Motor neuron (in vitro differentiated cells): ENCODE results near the gene NRCAM. TPM values are rescaled to one million over a fixed set of nuclear protein-coding genes. Genes with fewer than 3 reads are reported as not detected.

Source experiments
- ATAC-seq, 8 experiments: fragments of 200-7000 bp; cut with Tn5 transposase; replicated peaks in 6 of 8; 2 replicates each; pipeline ENCODE4 v1.8.0; 2021; ENCODE audit warnings: mild to moderate bottlenecking in 8 of 8, moderate library complexity in 8 of 8
- H3K27ac ChIP-seq, 2 donors: fragments of 250-450 bp; sonication (Bioruptor Pico); 2 replicates each; pipeline ENCODE4 v1.9.0; 2021; ENCODE audit warnings: antibody characterized with exemption in 2 of 2, mild to moderate bottlenecking in 2 of 2, moderate library complexity in 1 of 2
- H3K4me1 ChIP-seq, 2 donors: fragments of 250-450 bp; sonication (Bioruptor Pico); replicated peaks in 1 of 2; 2 replicates each; pipeline ENCODE4 v1.6.1; 2021; ENCODE audit warnings: antibody characterized with exemption in 2 of 2, mild to moderate bottlenecking in 2 of 2, moderate library complexity in 1 of 2
- H3K4me3 ChIP-seq, 5 donors: fragments of 250-450 bp; sonication (Bioruptor Pico); 2 replicates each; pipeline ENCODE4 v1.9.0; 2021; ENCODE audit warnings: antibody characterized with exemption in 5 of 5, mild to moderate bottlenecking in 5 of 5, moderate library complexity in 4 of 5
- WGBS, 10 experiments: fragments of 450-650 bp; shearing (Covaris generic); methylation state at CpG; one replicate each; pipeline ENCODE4 v1.0.0; 2022; 5-methylcytosine and 5-hydroxymethylcytosine counted together
- in situ Hi-C, 9 experiments: fragments of 400-800 bp; cut with MboI; loops; one replicate each; pipeline ENCODE4 v1.15.0; 2021; ENCODE audit warnings: low sequenced_read_pairs in 9 of 9, low pct_unique_long_range_greater_than_20kb in 2 of 9; ENCODE audit not compliant: unreplicated experiment in 9 of 9
- total RNA-seq, 8 experiments: library from RNA; unstranded; fragments of 300-600 nt; gene quantifications; 2 replicates each; pipeline versions ENCODE4 v1.2.3 to v1.2.4, GENCODE V29; 2022

Gene NRCAM
- total RNA-seq, 8 experiments from 2014 or later, result 2.8 to 81.9 (median 53.8) TPM

GRCh38 chr7:108456845-108457540 is 757 bp upstream of the NRCAM start:
- WGBS, 10 experiments, result 0 to 60% (median 18%) methylated on average over 1 to 11 of the region's 19 CpGs; no CpG with 5 or more reads in 1 of the 10 experiments
- ATAC-seq, result no peak
- Histone ChIP-seq H3K4me3 (peak overlapping the region; percentile 51 to 94 (median 61)), H3K4me1 (peaks cover 3 to 24% of the 10 kb centered on the region in 2 donors), H3K27ac (no peak overlapping the region)
- in situ Hi-C loops, result loop anchor here in 4 of 9 experiments (25.0 kb wide), 1 partner anchor 270 kb away; no protein-coding TSS in a partner anchor

DNA sequence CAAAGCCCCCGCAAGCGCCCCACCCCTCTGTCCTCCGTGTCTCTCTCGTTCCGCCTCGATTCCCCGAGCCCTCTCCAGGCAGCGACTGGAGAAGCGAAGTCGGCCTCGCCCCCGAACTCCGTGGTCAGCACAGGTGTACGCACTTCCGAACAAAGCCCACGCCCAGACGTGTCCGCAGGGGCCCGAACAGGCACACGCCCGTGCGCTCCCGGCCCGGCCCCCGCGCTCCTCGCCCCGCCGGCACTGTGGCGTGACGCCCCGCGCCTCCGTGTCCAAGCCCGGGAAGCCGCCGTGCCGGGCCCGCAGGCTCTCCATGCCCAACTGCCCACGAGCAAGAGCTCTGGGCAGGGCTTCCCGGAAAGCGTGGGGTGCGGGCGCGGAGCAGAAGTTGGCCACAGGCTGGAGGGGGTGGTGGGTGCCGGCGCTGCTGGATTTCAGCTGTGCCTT is 662 bp downstream of the NRCAM start:
- ATAC-seq, result peak; percentile 11 to 37 (median 22)
- Histone ChIP-seq H3K4me3 (peak overlapping the region; percentile 51 to 94 (median 61)), H3K27ac (peak overlapping the region; percentile 34 to 52), H3K4me1 (peaks cover 0 to 21% of the 10 kb centered on the region in 2 donors)
- in situ Hi-C loops, result loop anchor here in 4 of 9 experiments (25.0 kb wide), 1 partner anchor 268 kb away; no protein-coding TSS in a partner anchor
- 0% methylated on average over 1 of the region's 47 CpGs; no CpG with 5 or more reads in 9 of the 10 experiments for WGBS, 10 experiments

DNA sequence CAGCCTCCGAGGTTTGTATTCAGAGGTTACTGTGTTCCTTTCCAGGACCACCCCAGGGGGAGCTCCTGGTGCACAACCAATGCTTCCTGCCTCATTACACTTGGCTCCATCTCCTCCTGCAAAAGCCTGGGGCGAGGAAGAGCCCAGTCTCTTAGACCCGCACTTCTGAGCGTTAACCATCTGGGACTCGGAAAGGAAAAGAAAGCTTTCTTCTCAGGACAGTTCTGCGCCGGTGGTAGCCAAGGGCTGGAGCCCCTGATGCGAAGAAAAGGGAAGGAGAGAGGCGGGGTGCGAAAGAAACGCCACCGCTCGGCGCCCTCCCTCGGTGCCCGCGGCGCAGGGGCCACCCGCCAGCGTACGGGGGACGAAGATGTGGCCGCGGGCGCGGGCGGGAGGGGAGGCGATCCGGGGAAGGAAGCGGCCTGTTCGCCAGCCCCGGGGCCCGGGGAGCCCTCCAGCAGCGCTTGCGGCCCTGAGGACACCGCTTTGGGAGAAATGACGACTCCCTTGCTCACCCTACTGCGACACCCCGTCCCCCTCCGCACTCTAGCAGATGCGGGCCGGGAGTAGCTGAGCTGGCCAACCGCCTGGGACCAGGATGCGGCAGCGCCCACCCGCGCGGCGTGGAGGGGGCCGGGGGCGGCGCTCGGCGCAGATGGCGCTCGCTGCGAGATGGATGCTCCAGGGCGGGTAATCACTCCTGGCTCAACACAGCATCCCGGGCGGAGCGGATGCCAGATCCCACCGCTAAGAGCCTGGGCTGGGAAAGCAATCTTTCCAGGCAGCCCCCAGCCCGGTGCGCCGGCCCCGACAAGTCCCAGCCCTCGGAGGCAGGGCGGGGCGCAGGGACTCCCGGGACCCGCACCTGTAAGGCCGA is 1.3 kb downstream of the NRCAM start:
- Histone ChIP-seq H3K4me1 (peaks cover 3 to 28% of the 10 kb centered on the region in 2 donors), H3K4me3 (peak overlapping the region; percentile 51 to 94 (median 61)), H3K27ac (peak overlapping the region; percentile 34 to 52)
- peak; percentile 13 to 63 (median 56) for ATAC-seq
- in situ Hi-C loops, result loop anchor here in 4 of 9 experiments (25.0 kb wide), 1 partner anchor 268 kb away; no protein-coding TSS in a partner anchor
- WGBS, 10 experiments, result 0 to 20% (median 0%) methylated on average over 1 to 12 of the region's 72 CpGs; no CpG with 5 or more reads in 5 of the 10 experiments

- Histone ChIP-seq H3K4me1 (peaks cover 9 to 34% of the 10 kb centered on the region in 2 donors), H3K4me3 (peak overlapping the region; percentile 51 to 94 (median 61)), H3K27ac (no peak overlapping the region)
- 0 to 94% (median 58%) methylated on average over 2 to 4 of the region's 4 CpGs; no CpG with 5 or more reads in 1 of the 10 experiments for WGBS, 10 experiments
- in situ Hi-C loops, result loop anchor here in 4 of 9 experiments (25.0 kb wide), 1 partner anchor 267 kb away; no protein-coding TSS in a partner anchor
- ATAC-seq, result no peak
Measured at GRCh38 chr7:108454317-108454673, 1.9 kb downstream of the NRCAM start.

GRCh38 chr7:108453320-108453719 is 2.9 kb downstream of the NRCAM start:
- no peak for ATAC-seq

DNA sequence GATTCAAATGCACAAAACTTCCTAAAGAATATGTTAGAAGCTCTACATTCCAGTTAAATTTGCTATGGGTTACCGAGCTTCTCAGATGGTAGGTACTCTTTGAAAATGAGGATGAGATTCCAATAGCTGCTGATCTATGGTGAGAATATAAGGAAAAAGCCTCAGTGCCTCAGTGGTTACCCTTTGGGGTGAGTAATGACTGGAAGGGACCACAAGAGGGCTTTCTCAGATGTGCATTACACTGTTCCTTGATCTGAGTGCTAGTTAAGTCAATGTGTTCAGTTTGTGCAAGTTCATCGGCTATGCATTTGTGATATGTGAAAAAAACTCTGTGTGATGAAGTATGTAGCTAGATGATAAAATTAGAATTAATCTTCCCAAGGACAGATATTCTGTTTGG is 3.5 kb downstream of the NRCAM start:
- in situ Hi-C loops, result loop anchor here in 4 of 9 experiments (25.0 kb wide), 1 partner anchor 265 kb away; no protein-coding TSS in a partner anchor
- Histone ChIP-seq H3K4me1 (peaks cover 16 to 48% of the 10 kb centered on the region in 2 donors), H3K27ac (no peak overlapping the region), H3K4me3 (no peak overlapping the region)
- WGBS, 10 experiments, result 20 to 100% (median 42%) methylated on average over 1 to 2 of the region's 2 CpGs; no CpG with 5 or more reads in 2 of the 10 experiments
- no peak for ATAC-seq

More at GRCh38 chr7:108453320-108453719, 2.9 kb downstream of the NRCAM start:
- 40 to 100% (median 80%) methylated on average over 1 to 4 of the region's 4 CpGs; no CpG with 5 or more reads in 1 of the 10 experiments for WGBS, 10 experiments
- Histone ChIP-seq H3K27ac (no peak overlapping the region), H3K4me1 (peaks cover 16 to 44% of the 10 kb centered on the region in 2 donors), H3K4me3 (no peak overlapping the region)
- in situ Hi-C loops, result loop anchor here in 4 of 9 experiments (25.0 kb wide), 1 partner anchor 266 kb away; no protein-coding TSS in a partner anchor

DNA sequence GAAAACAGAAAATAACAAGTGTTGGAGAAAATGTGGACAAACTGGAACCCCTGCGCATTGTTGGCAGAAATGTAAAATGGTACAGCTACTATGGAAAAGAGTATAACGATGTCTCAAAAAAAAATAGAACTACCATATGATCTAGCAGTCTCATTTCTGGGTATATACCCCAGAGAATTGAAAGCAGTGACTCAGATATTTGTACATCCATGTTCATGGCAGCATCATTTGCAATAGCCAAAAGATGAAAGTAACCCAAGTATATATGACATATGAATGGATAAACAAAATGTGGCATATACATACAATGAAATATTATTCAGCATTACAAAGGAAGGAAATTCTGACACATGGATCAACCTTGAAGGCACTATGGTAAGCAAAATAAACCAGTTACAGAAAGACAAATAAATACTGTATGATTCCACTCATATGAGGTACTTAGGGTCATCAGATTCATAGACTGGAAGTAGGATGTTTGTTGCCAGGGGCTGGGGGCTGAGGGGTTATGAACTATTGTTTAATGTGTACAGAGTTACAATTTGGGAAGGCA is 4.9 kb downstream of the NRCAM start:
- WGBS, 10 experiments, result 49 to 94% (median 80%) methylated on average over 1 to 2 of the region's 2 CpGs; no CpG with 5 or more reads in 2 of the 10 experiments
- Histone ChIP-seq H3K4me3 (no peak overlapping the region), H3K27ac (no peak overlapping the region), H3K4me1 (peaks cover 16 to 48% of the 10 kb centered on the region in 2 donors)
- no peak for ATAC-seq
- in situ Hi-C loops, result loop anchor here in 4 of 9 experiments (25.0 kb wide), 1 partner anchor 264 kb away; no protein-coding TSS in a partner anchor

DNA sequence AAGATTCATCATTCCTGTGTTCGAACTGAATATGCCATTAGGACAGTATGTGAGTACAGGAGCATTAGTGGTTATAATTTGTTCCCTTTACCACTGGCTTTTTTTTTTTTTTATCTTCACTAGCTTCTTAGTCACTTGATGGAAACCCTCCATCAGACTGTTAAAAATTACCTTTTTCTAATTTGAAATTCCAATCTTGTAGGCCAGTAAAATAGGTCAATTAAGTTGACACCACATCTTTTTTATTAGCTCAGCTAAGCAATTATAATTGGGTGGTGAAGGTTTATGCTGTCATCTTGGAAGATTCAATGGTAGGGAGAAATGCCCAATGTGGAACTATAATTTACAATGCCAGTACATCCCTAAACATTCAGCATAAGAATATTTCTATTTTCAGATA is 6.1 kb downstream of the NRCAM start:
- in situ Hi-C loops, result loop anchor here in 4 of 9 experiments (25.0 kb wide), 1 partner anchor 263 kb away; no protein-coding TSS in a partner anchor
- no peak overlapping the region for H3K27ac ChIP-seq
- no peak overlapping the region for H3K4me3 ChIP-seq
- peak in 3 of 8 experiments; percentile 16 to 62 (median 17) for ATAC-seq
- WGBS, 10 experiments, result 0 to 67% (median 38%) methylated on average over 1 of the region's 1 CpG; no CpG with 5 or more reads in 1 of the 10 experiments
- peaks cover 16 to 48% of the 10 kb centered on the region in 2 donors for H3K4me1 ChIP-seq

- in situ Hi-C loops, result no loop called here
- peak overlapping the region in 1 of 2 donors; percentile 15 for H3K27ac ChIP-seq
Measured at GRCh38 chr7:108449521-108449920, 6.7 kb downstream of the NRCAM start.

GRCh38 chr7:108448584-108449505 is 7.4 kb downstream of the NRCAM start:
- 5 to 37% (median 20%) methylated on average over 2 to 11 of the region's 11 CpGs for WGBS, 10 experiments
- Histone ChIP-seq H3K27ac (peak overlapping the region in 1 of 2 donors; percentile 15), H3K4me3 (peak overlapping the region in 2 of 5 donors; percentile 5 to 6), H3K4me1 (peaks cover 16 to 48% of the 10 kb centered on the region in 2 donors)
- in situ Hi-C loops, result no loop called here
- peak in 6 of 8 experiments; percentile 29 to 80 (median 48) for ATAC-seq

More at GRCh38 chr7:108449521-108449920, 6.7 kb downstream of the NRCAM start:
- no peak for ATAC-seq
- H3K4me3 ChIP-seq, result no peak overlapping the region
- peaks cover 16 to 51% of the 10 kb centered on the region in 2 donors for H3K4me1 ChIP-seq

GRCh38 chr7:108442039-108442568 is 14.1 kb downstream of the NRCAM start:
- no peak overlapping the region for H3K27ac ChIP-seq
- 17 to 100% (median 67%) methylated on average over 1 to 4 of the region's 5 CpGs; no CpG with 5 or more reads in 4 of the 10 experiments for WGBS, 10 experiments
- in situ Hi-C loops, result no loop called here
- H3K4me3 ChIP-seq, result no peak overlapping the region
- H3K4me1 ChIP-seq, result peaks cover 0 to 8% of the 10 kb centered on the region in 2 donors
- peak in 7 of 8 experiments; percentile 48 to 62 (median 50) for ATAC-seq
